Endothelial cell of umbilical vein (primary cell): ENCODE measurements around the gene SMIM12. TPM values are rescaled to one million over a fixed set of nuclear protein-coding genes. Genes with fewer than 3 reads are reported as not detected.
A peak's percentile ranks its signal among the peaks of the same experiment; 100 is the strongest.

Experiments
- BruUV-seq: library from RNA; stranded (reverse); fragments of 400-500 nt; replicated peaks from 2 replicates; lab custom pipeline; 2021; lab: Mats Ljungman, UMichigan
- CTCF ChIA-PET: fragments of 300-600, 350-600 bp; sonication (Branson Sonifier 250); formaldehyde crosslinking; loops from one replicate; lab custom pipeline; 2021; ENCODE audit warnings: antibody characterized with exemption, inconsistent platforms; lab: Charles Lee
- POLR2A ChIA-PET: fragments of 300-600, 350-600 bp; sonication (Branson Sonifier 250); formaldehyde crosslinking; loops from one replicate; lab custom pipeline; 2021; ENCODE audit warnings: antibody characterized with exemption, inconsistent platforms; lab: Charles Lee
- DNase-seq: peaks from one replicate; pipeline ENCODE4 v3.0.0-alpha.2; 2011; ENCODE audit warnings: low read depth, low spot score
- FAIRE-seq: peaks from 2 replicates; lab custom pipeline; 2011; peaks lifted over from hg19 to GRCh38; lab: Jason Lieb, UNC
- H2AFZ ChIP-seq: 2 replicates; pipeline ENCODE4 v1.6.0; 2012; ENCODE audit warnings: low read depth, low read length, control low read depth, inconsistent platforms
- H3K27ac ChIP-seq: 2 replicates; pipeline ENCODE4 v1.5.1; 2011; ENCODE audit warnings: low read depth, mild to moderate bottlenecking, control low read depth, low read length, moderate library complexity; ENCODE audit not compliant: insufficient read depth
- H3K27me3 ChIP-seq, 2 experiments: 2 replicates each; pipeline versions ENCODE4 v1.6.0 to v1.6.1; 2011; ENCODE audit warnings: low read length in 2 of 2, mixed read lengths in 1 of 2; ENCODE audit not compliant: control insufficient read depth in 2 of 2, insufficient read depth in 2 of 2
- H3K36me3 ChIP-seq, 2 experiments: 2 replicates in 1 of 2; 3 replicates in 1 of 2; pipeline ENCODE4 v1.5.1; 2011; ENCODE audit warnings: low read length in 2 of 2, mild to moderate bottlenecking in 1 of 2, moderate library complexity in 1 of 2; ENCODE audit not compliant: control insufficient read depth in 2 of 2, insufficient read depth in 2 of 2; ENCODE audit errors: extremely low read depth in 1 of 2
- H3K4me1 ChIP-seq: 3 replicates; pipeline ENCODE4 v1.5.1; 2011; ENCODE audit warnings: mild to moderate bottlenecking, low read length; ENCODE audit not compliant: control insufficient read depth, insufficient read depth; ENCODE audit errors: extremely low read depth
- H3K4me2 ChIP-seq: 2 replicates; pipeline ENCODE4 v1.6.1; 2011; ENCODE audit warnings: low read length, control low read depth, mixed read lengths; ENCODE audit not compliant: insufficient read depth
- H3K4me3 ChIP-seq, 3 experiments: fragments of 200-600 bp in 1 of 3; sonication (generic), shearing (Covaris generic) in 1 of 3; replicated peaks in 1 of 3; 2 replicates each; pipeline ENCODE4 v1.5.1; 2011 to 2016; ENCODE audit warnings: control low read depth in 3 of 3, low read length in 3 of 3, mild to moderate bottlenecking in 2 of 3, inconsistent platforms in 1 of 3, low read depth in 1 of 3, moderate library complexity in 1 of 3; ENCODE audit not compliant: insufficient read depth in 1 of 3
- H3K79me2 ChIP-seq: 2 replicates; pipeline ENCODE4 v1.6.0; 2012; ENCODE audit warnings: low read length, inconsistent platforms; ENCODE audit not compliant: control insufficient read depth, insufficient read depth
- H3K9ac ChIP-seq: replicated peaks from 2 replicates; pipeline ENCODE3; 2011; ENCODE audit warnings: low read length, control low read depth; ENCODE audit not compliant: insufficient read depth; ENCODE audit errors: extremely low read depth
- H3K9me1 ChIP-seq: replicated peaks from 3 replicates; pipeline ENCODE4 v1.6.0; 2011; ENCODE audit warnings: mild to moderate bottlenecking, low read length; ENCODE audit not compliant: control insufficient read depth, insufficient read depth; ENCODE audit errors: extremely low read depth
- H3K9me3 ChIP-seq: replicated peaks from 2 replicates; pipeline ENCODE4 v1.5.1; 2012; ENCODE audit warnings: low read length, inconsistent platforms; ENCODE audit not compliant: control insufficient read depth, insufficient read depth
- H4K20me1 ChIP-seq: replicated peaks from 2 replicates; pipeline ENCODE3; 2011; ENCODE audit warnings: mild to moderate bottlenecking, low read length; ENCODE audit not compliant: control insufficient read depth, insufficient read depth; ENCODE audit errors: extremely low read depth
- CTCF ChIP-seq, 2 donors: IDR thresholded peaks; 1 replicate in 1 of 2; 2 replicates in 1 of 2; pipeline ENCODE4 v1.5.1; 2011; ENCODE audit warnings: low read length in 2 of 2, mild to moderate bottlenecking in 2 of 2, moderate library complexity in 2 of 2, control low read depth in 1 of 2, inconsistent platforms in 1 of 2, low read depth in 1 of 2; ENCODE audit not compliant: insufficient read depth in 1 of 2; ENCODE audit errors: extremely low read depth in 1 of 2
- EZH2 ChIP-seq: IDR thresholded peaks from 2 replicates; pipeline ENCODE4 v1.6.1; 2012; ENCODE audit warnings: borderline replicate concordance, low read depth, mild to moderate bottlenecking, moderate library complexity, low read length, inconsistent platforms; ENCODE audit not compliant: severe bottlenecking
- FOS ChIP-seq: IDR thresholded peaks from 2 replicates; pipeline ENCODE4 v1.6.1; 2011; ENCODE audit warnings: mild to moderate bottlenecking, low read length, moderate library complexity, borderline replicate concordance; ENCODE audit not compliant: insufficient read depth
- GATA2 ChIP-seq: IDR thresholded peaks from 2 replicates; pipeline ENCODE4 v1.7.0; 2011; ENCODE audit warnings: low read depth, mild to moderate bottlenecking, moderate library complexity, mixed read lengths, low read length; ENCODE audit not compliant: insufficient read length, insufficient read depth
- JUN ChIP-seq: IDR thresholded peaks from 2 replicates; pipeline ENCODE4 v1.6.1; 2011; ENCODE audit warnings: borderline replicate concordance, low read depth; ENCODE audit not compliant: insufficient read length, insufficient read depth
- MAX ChIP-seq: IDR thresholded peaks from 2 replicates; pipeline ENCODE4 v1.6.1; 2011; ENCODE audit not compliant: insufficient read depth, insufficient read length
- MYC ChIP-seq: IDR thresholded peaks from one replicate; pipeline ENCODE4 v1.6.1; 2011; ENCODE audit warnings: mild to moderate bottlenecking, low read depth, low read length
- POLR2A ChIP-seq: IDR thresholded peaks from 2 replicates; pipeline ENCODE4 v1.6.1; 2012; ENCODE audit warnings: low read depth, mild to moderate bottlenecking, control low read depth, low read length
- POLR2AphosphoS5 ChIP-seq: IDR thresholded peaks from 2 replicates; pipeline ENCODE4 v1.6.1; 2012; ENCODE audit warnings: low read depth, mild to moderate bottlenecking, control low read depth, low read length, moderate library complexity; ENCODE audit not compliant: insufficient read depth
- dilution Hi-C: fragments of 300-500 bp; cut with MboI; formaldehyde crosslinking; loops from one replicate; pipeline ENCODE4 v1.15.0; 2019; ENCODE audit warnings: low sequenced_read_pairs; ENCODE audit not compliant: extremely low pct_ligation_motif_present
- intact Hi-C: fragments of 100-400 bp; cut with micrococcal nuclease; formaldehyde crosslinking; loops from one replicate; pipeline ENCODE4 v1.10.0; 2022
- polyA plus RNA-seq, 4 experiments: library from polyadenylated mRNA; depleted of rRNA in 3 of 4; stranded (reverse) in 3 of 4; unstranded in 1 of 4; fragments of >200 nt; gene quantifications; 2 replicates each; pipeline versions ENCODE4 v1.2.1 to v1.2.3, GENCODE V29; 2011 to 2012; ENCODE audit warnings: missing spikeins in 1 of 4
- total RNA-seq: library from RNA; stranded (reverse); gene quantifications from 2 replicates; pipeline ENCODE4 v1.2.3, GENCODE V29; 2021

SMIM12 gene
- total and polyA plus RNA-seq, 2 donors (not counting 3 experiments of a cell fraction or from before 2014, with no cell fraction given): 66.2 to 85.9 TPM

GRCh38 chr1:34847094-34847493 is 12.5 kb downstream of the SMIM12 start:
- DNase-seq (peak; percentile 30), FAIRE-seq (no peak)
- dilution Hi-C loops: no loop called here
- Histone ChIP-seq H3K9me3 (no peaks in the 10 kb centered on the region), H3K27ac (no peak overlapping the region), H3K79me2 (peaks cover 7% of the 10 kb centered on the region), H4K20me1 (no peaks in the 10 kb centered on the region), H3K9me1 (no peaks in the 10 kb centered on the region), H3K4me1 (peaks cover 38% of the 10 kb centered on the region), H3K36me3 (no peaks in the 10 kb centered on the region), H3K9ac (no peak overlapping the region), H3K4me2 (no peak overlapping the region), H2AFZ (no peak overlapping the region), H3K4me3 (no peak overlapping the region), H3K27me3 (no peaks in the 10 kb centered on the region)
- CTCF ChIA-PET: interaction anchor here (1.7 kb wide), 1 partner anchor 19 kb away, joined by 5 read pairs; no protein-coding TSS in a partner anchor
- BruUV-seq: no TSS peak
- POLR2A ChIA-PET: no interaction called here
- TF ChIP-seq POLR2AphosphoS5 (no peak), MAX (no peak), MYC (no peak), CTCF (IDR thresholded peaks at IDR 0.05; ENCODE audit: extremely low read depth in 1 of 2, insufficient read depth in 1 of 2, low read depth in 1 of 2, low read length in 2 of 2) (no peak), JUN (no peak), POLR2A (no peak)
- intact Hi-C loops: no loop called here

- no peak overlapping the region for H3K4me2 ChIP-seq
- no peaks in the 10 kb centered on the region for H3K79me2 ChIP-seq
- no peaks in the 10 kb centered on the region for H4K20me1 ChIP-seq
- no peak for DNase-seq
- no peak overlapping the region for H2AFZ ChIP-seq
- TF ChIP-seq MYC: no peak
- no peak for TF ChIP-seq FOS
- no peak for TF ChIP-seq CTCF (IDR thresholded peaks at IDR 0.05; ENCODE audit: extremely low read depth in 1 of 2, insufficient read depth in 1 of 2, low read depth in 1 of 2, low read length in 2 of 2)
- TF ChIP-seq JUN: no peak
- no peak for TF ChIP-seq POLR2A
- TF ChIP-seq GATA2: no peak
- TF ChIP-seq EZH2: no peak
- TF ChIP-seq MAX: no peak
- no peak for TF ChIP-seq POLR2AphosphoS5
- no peak overlapping the region for H3K9ac ChIP-seq
- POLR2A ChIA-PET: no interaction called here
- peaks cover 32% of the 10 kb centered on the region for H3K4me1 ChIP-seq
- H3K27ac ChIP-seq: no peak overlapping the region
- no peak for FAIRE-seq
- no peaks in the 10 kb centered on the region for H3K9me3 ChIP-seq
- intact Hi-C loops: no loop called here
- dilution Hi-C loops: no loop called here
- H3K36me3 ChIP-seq: no peaks in the 10 kb centered on the region
- no TSS peak for BruUV-seq
- H3K9me1 ChIP-seq: no peaks in the 10 kb centered on the region
- H3K4me3 ChIP-seq: no peak overlapping the region
- CTCF ChIA-PET: no interaction called here
- no peaks in the 10 kb centered on the region for H3K27me3 ChIP-seq
These were observed 13.3 kb downstream of the SMIM12 start for GRCh38 chr1:34846265-34846664.
